Measurements from ENCODE around the gene PPFIA4. TPM values are rescaled to one million over a fixed set of nuclear protein-coding genes. Genes with fewer than 3 reads are reported as not detected.

Gene PPFIA4
- total RNA-seq, 1 donor from 2014 or later, result 5.6 TPM

DNA sequence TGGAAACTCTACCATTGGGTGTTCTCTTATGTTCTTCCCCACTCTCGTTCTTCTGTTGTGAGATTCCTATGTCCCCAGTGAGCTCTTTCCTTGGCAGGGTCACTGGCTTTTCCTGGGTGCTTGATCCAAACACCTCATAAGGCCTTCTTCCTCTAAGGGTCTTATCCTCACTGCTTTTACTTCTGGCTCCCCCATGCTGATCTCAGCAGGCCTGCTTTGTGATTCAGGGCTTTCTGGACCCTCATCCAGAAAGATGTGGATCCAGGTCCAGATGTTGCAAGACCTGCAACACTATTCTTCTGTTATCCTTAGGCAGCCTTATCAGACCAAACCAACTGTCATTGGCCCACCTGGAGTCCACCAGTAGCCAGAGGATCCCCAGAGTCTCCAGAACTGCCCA is 70.7 kb downstream of the PPFIA4 start:
- intact Hi-C loops (cut with micrococcal nuclease), result no loop called here

DNA sequence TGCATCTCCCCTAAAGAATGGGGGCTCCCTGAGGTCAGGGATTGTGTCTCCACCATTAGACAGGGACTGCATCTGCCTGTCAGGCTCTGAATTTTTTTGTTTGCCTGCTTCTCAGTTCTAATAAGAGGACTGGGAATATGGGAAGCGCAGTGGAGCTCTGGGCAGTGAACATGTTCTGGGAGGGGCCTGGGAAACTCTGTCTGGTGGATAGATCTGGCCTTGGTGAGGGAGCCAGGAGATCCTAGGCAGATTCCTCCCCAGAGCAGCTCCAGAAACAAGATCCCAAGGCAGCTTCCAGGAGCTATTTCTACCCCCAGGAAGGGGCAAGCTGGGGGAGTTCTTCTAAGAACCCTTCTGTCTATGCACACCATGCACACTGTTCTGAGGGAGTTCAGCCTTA is 72.2 kb downstream of the PPFIA4 start:
- intact Hi-C loops (cut with micrococcal nuclease), result no loop called here

DNA sequence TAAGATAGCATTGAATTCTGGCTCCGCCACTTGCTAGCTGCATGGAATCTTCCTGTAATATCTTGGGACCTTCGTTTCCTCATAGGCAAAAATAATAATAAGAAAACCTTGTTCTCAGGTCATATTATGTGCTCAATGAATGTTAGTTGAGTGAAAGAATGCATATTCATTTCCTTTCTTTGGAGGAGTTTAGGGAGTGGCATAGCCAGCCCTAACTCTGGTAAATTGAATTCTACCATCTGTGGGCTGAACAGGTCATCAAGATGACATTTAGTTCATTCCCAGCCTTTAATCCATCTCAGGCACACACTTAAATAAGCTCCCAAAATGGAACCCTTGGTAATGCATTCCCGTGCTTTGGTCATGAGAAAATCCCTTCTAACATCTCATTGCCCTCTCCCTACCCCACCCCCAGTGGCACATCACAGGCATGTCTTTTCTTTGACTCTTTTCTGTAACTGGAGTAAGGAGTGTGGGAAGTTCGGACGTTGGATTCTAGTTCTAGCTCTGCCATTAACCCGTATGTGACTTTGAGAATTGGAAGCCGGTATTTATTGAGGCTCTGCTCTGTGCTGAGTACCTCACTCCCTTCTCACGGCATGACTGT is 72.7 kb downstream of the PPFIA4 start:
- intact Hi-C loops (cut with micrococcal nuclease), result no loop called here

DNA sequence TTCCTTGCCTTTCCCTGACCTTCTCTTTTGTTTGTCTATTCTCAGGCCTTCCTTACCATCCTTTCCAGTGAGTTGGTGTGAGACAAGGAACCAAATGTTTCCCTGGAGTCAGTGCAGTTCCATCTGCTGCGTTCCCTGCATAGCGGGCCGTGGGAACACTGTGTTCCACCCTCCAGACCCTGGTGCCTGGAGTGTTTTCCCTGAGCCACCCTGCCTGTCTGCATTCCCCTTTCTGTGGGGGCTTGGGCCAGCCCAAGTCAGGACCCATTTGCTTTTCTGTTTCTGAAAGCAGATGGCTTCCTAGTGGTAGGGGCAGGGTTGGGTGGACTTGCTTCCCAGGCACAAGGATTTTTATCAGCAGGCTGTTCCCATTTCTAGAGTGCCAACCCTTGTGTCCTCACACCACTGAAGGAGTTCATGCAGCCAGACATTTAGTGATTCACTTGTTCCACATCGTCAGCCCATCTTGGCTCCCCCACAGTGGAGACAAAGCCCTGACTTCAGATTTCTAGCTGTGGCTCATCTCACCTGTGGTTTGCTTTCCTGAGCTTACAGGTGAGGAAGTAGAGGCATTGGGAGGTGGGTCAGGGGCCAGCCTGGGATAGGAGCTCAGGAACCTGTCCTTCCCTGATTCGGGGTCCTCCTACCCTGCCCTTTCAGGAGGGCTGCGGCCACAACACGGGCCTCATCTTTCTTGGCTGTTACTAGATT is 73.7 kb downstream of the PPFIA4 start:
- intact Hi-C loops (cut with micrococcal nuclease), result no loop called here

DNA sequence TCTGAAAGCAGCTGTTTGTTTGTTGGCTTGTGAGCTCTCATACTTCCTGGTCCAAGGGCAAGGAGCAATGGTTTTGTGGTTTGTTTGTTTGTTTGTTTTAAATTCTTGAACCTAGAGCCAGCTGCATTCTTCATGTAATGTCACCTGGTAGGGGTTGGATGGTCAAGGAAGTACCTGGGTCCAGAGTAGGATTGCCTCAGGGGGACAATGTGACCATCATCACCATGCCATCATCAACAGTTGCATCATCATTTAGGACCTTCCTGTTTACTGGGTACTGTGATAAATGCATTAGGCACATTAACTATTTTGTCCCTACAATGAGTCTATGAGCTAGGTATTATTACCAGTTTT is 74.2 kb downstream of the PPFIA4 start:
- intact Hi-C loops (cut with micrococcal nuclease), result no loop called here

DNA sequence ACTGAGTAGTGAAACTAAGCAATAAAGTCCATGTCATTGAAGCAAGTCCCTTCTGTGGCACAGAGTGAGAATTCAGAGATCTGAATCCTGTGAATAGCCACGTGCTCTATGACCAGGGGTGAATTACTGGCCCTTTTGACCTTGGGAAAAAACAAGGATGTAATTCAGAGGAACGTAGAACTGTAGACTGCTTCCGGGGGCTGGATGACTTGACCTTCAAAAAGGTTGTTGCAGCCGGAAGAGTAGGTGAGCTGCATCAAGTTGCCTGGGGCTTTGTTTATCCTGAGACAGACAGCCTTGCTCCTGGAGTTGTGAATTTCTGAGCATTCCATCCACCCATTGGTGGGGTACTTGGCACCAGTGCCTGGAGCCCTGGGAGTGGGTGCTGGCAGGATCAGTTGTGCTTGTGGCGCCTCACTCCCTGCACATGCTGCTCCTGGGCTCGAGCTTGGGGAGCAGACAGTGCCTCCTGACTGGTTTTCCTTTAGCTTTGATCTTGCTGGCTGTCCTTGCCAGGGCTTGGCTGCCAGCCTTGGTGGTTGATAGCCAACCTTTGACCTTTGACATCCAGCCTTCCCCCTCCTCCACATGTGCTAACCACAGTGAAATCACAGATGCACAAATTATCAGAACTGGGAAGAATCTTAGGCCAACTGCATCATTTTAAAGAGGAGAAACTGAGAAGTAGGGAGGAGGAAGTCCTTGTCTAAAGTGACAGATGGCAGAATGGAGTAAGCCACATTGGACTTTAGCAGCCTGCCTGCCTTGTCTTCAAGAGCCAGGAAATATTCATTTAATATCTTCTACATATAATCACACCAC is 75.7 kb downstream of the PPFIA4 start:
- intact Hi-C loops (cut with micrococcal nuclease), result no loop called here

DNA sequence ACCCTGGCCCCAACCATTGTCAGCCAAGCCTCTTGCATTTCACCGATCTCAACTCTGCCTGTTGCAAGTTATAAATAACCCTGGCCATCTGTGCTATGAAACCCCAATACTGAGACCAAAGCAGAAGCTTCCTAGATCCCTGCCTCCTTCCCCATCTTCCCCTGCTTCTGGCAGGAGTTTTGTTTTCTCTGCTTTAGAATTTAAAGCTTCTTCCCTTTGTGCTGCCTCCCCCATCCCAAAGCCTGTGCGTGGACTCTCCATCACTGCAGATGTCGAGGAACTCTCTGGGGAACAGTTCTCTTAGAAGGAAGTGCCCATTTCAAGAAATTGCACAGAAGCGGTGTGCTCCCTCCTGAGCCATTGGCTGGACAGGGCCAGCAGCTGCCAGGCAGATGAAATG is 76.9 kb downstream of the PPFIA4 start:
- intact Hi-C loops (cut with micrococcal nuclease), result no loop called here

DNA sequence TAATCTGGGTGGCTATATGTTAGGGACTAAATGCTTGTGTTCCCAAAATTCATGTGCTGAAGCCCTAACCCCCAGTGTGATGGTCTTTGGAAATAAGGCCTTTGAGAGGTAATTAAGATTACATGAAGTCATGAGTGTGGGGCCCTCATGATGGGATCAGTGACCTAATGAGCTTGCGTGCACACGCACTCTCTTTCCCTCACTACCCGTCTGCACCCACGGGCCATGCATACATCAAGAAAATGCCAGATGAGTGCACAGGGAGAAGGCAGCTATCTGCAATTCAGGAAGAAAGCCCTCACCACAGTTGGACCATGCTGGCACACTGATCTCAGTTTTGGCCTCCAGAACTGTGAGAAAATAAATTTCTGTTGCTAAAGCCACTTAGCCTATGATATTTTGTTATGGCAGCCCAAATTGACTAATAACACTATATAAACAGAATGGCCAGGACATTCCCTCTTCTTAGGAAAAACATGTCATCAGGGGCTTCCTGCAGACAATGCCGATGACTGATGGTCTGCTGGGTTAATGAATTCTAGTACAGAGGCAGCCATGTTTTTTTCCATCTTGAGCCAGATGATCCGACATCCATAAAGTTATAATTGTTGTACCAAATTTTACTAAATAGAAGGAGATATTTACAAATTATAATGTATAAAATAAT is 77.7 kb downstream of the PPFIA4 start:
- intact Hi-C loops (cut with micrococcal nuclease), result no loop called here

DNA sequence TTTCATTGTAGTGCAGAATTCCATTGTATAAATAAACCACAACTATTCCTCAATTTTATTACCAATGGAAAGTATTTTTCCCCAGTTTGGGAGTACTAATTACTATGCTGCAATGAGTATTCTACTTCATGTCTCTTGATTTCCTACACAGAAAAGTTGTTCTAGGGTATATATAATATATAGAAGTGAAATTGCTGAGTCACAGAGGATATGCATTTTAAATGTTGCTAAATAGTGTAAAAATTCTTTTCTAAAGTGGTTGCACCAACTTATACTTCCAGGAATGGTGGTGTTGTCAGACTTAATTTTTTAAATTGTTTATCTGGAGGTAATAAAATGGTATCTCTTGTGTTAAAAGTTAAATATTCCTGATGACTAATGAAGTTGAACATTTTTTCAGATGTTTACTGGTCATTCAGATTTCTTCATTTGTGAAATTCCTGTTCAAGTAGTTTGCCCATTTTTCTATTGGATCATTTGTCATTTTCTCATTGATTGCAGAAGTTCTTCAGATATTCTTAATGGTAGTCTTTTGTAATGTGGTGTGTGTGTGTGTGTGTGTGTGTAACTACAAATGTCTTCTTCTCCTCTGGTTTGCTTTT is 78.6 kb downstream of the PPFIA4 start:
- intact Hi-C loops (cut with micrococcal nuclease), result no loop called here

DNA sequence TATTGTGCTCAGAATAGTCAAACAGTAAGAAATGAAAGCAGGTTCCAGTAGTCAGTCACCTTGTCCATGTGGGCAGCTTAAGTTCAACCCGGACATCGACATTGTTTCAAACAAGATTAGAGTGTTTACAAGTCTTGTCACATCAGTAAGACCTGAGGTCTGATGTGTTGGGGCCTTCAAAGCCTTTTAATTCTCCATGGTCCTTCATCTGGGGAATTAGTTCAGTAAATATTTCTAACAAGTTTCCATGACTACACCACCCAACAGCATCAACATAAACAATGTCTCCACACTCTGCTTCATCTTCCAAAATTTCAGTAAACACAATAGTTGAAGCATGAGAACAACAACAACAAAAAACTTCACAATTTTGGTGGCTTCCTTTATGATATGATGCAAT is 86.2 kb downstream of the PPFIA4 start:
- intact Hi-C loops (cut with micrococcal nuclease), result no loop called here

DNA sequence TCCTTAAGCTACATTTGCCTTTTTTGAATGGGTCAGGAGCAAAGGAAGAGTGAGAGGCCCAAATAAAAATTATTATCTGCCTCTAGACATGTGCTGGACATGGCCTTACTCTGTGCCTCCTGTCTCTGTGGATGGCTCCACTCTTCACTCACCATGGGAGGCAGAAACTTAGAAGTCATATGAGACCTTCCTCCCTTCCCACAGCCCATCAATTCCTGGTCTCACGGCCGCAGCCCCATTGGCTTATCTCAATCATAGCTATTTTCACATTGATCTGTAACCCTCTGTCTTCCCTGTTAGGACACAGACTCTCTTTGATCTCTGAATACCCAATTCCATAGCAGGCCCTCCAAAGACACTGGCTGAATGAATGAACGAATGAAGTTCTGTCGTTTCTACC is 87.0 kb downstream of the PPFIA4 start:
- intact Hi-C loops (cut with micrococcal nuclease), result no loop called here

DNA sequence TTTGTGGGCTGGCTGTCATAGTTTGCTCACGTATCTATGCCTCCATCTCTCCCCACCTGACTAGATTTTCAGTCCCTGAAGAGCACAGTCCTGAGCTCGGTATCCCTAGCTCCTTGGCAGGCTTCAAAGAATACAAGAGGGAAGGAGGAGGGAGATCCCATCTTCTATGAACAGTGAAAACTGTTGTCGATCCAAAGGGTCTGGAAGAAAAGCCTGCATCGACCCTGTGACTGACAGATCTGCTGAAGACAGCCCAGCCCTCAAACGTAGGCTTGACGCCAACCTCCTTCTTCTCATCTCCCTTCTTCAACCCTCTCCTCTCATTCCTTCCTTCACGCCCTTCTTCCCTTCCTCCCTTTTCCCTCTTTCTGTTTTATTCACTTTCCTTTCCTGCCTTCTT is 87.9 kb downstream of the PPFIA4 start:
- intact Hi-C loops (cut with micrococcal nuclease), result no loop called here

DNA sequence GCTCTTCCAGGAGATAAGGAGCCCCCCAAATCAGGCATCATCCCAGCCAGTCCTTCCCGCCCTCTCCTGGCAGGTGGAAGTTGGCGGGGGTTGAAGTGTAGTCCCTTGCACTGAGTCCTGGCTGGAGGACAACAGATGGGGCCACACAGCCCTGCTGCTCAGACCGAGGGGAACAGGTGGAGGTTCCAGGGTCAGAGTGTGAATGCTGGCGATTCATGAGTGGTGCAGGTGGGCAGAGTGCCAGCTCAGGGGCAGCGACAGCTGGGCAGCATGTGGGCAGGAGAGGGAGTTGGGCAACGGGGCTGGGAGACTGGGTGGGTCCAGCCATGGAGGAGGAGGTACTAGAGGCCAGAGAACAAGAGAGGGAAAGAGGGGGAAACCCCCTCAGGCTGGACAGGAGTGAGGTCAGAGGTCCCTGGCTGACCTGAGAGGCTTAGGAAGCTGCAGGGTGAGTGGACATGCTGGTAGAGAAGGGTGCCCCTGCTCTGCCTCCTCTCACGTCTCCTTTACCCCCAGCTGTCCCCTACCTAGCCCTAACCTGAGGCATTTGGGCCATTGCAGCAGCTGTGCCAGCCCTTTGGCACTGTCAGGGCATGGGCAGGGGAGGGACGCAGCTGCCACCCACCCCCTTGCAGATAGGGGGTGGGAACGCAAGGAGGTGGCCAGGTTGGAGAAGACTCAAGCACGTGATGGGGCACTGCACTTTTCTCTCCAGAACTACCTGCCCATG is 90.0 kb downstream of the PPFIA4 start:
- intact Hi-C loops (cut with micrococcal nuclease), result loop anchor here (5.0 kb wide), 1 partner anchor 101 kb away; no protein-coding TSS in a partner anchor

DNA sequence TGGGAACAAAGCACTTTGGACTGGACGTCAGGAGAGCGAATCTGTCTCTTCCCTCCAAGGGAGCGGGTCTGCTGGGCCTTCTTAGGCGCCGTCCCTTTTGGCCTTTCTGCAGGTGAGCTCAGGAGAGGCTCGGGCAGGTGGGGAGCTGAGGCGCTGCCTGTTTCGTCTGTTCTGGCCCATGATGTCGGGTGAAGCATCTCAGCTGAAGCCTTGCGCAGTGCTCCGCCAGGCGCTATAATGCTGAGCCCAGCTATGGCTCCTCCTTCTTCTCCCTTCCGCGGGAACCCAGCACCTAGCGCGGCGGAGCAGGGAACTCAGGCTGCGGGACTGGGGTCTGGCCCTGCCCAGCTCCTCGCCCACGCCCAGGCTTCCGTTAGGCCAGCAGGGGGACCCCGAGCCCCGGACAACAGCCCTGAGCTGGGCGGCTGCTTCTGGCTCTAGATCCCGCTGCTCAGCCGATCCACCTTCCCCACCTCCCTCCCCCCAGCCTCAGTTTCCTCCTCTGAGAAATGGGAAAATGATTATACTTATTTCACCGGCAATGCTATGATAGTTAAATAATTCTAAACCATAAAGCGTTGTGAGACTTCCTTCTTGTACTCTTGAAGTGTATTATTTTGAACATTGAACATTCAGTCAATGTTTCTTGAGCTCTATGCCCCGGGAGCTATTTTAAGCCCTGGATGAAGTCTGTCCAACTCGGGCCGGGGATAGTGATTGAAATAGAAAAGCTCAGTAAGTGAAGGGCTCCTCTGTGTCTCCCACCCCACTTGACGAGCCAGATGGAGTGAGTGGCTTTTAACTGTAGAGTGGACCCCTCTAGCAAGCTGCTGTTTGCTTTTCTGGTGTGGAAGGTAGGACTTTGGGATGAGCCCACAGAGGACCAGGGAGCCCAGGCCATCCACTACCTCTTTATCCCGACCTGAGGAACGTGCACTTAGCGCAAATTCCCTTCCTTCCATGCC is 91.6 kb downstream of the PPFIA4 start:
- intact Hi-C loops (cut with micrococcal nuclease), result loop anchor here (5.0 kb wide), 1 partner anchor 99 kb away; no protein-coding TSS in a partner anchor

DNA sequence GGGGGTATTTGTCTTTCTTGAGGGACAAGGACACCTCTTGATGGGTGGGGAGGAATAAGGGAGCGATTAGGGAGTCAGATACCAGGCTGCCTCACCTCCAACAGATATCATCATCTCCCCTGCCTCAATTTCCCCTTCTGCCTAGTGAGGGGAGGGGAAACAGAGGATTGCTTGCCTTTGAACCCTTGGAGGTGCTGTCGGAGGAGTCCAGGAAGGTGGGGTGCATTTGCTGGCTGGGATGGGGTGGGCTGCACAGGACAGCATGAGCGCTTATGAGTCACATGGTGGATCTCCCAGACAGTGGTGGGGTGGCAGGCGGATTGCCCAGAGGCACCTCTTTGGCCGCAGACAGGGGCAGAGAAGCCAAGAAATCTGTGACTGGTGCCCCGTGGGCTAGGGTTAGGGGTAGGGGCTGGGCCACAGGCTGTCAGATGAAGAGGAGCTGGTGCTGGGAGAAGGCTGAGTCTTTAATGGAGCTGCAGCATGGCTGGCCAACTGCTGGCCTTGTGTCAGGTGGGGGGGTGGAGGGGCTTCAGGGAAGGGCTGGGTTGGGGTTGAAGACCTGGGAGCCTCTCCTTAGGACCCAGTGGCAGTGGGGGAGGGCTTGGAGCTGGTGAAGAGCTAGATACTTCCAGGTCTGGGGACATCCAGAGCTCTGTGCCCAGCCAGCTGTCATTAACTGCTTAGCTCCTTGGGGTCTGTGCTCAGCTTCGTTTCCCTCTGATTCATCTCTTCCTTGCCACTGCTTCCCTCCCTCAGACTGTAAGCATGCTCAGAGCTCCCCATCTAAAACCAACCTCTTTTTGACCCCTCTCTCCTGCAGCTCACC is 94.2 kb downstream of the PPFIA4 start:
- intact Hi-C loops (cut with micrococcal nuclease), result no loop called here

DNA sequence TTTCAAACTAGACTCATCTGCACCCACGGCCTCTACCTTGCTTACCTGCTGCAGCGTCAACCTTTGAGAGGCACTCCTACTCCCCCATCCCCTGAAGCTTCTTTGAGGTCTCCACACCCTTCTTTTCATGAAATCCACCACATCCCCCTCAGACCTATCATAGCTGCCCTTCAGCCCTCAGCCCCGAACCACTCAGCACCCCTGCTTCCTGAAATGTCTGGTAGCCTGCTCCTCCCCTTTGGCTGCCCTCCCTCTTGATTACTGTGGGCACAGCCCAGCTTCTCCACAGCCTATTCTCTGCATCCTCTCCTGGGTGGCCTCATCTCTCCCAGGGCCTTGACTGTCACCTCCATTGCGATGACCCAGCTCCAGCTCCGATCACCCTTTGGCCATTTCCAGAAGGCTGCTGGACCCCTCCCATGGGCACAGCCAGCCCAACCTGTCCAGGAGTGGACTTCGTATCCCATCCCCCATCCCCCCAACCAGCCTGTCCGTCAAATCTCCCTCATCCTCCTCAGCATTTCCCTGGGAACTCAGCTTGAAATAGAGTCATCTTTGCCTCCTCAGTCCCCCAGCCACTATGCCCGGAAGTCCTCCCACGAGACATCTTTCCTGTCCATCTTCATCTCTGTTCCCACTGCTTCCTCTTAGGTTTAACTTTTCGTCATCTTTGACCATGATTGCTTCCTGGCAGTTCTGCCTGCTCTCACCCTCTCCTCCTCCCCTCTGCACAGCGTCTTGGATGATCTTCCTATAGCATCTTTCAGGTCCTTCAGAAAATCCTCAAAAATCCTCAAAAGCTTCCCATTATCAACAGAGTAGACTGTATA is 95.1 kb downstream of the PPFIA4 start:
- intact Hi-C loops (cut with micrococcal nuclease), result no loop called here

DNA sequence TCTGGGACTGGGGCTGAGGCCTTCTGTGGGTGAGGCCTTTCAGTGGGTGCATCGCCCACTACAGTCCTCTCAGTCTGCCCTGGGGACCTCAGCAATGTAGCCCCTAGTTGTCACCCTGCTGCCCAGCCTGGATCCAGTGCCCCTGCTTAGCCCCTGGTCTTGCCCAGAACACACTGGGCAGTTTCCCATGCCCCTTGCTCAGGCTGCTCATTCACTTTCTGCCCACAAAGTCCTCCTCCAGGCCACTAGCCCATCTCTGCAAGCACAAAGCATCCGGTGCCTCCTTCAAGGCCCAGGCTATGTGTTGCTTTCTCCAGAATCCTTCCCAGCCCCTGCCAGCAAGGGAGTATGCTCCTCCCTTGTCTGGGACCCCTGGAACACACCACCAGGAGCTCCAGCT is 95.9 kb downstream of the PPFIA4 start:
- intact Hi-C loops (cut with micrococcal nuclease), result no loop called here

DNA sequence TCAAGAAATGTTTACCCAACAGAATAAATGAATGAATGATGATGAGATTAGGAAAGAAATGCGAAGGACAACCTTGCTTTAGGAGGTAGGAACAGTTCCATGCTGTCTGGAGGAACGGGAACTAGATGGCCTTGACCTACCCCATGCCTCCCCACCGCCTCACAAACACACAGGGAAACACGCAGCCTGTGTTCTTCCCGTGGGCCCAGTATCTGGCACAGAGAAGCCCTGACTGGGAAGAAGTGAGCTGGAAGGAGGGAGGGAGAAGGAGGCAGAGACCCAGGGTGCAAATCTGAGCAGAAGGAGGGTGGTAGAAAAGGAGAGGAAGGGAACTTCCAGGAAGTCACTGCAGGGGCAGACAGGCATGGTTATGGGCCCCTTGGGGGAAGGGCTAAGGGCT is 97.7 kb downstream of the PPFIA4 start:
- intact Hi-C loops (cut with micrococcal nuclease), result no loop called here
